Measurements from ENCODE around the gene HSPA1L.
"Not testable (repeated sequence)": the region's sequence is repeated elsewhere in the genome, so short reads cannot be mapped to it uniquely, and the experiment has no call there.

Gene HSPA1L

GRCh38 chr6:31813465-31813849 lies 1.6 kb downstream of the HSPA1L start:
- DNase-seq, result no peak

- DNase-seq, result no peak
Observed at GRCh38 chr6:31811645-31812044, 3.4 kb downstream of the HSPA1L start.

GRCh38 chr6:31808599-31808998 lies 6.5 kb downstream of the HSPA1L start:
- not testable (repeated sequence) for DNase-seq

GRCh38 chr6:31806470-31807272 lies 8.4 kb downstream of the HSPA1L start, which contains the start of gene LSM2:
TSS of gene LSM2 (minus strand) at chr6:31806966. CDS start at chr6:31806757, 209 bp downstream.
- peak; percentile 95 for DNase-seq

GRCh38 chr6:31805939-31806469 lies 9.1 kb downstream of the HSPA1L start:
- no peak for DNase-seq

GRCh38 chr6:31801031-31801927 lies 13.8 kb downstream of the HSPA1L start:
- not testable (repeated sequence) for DNase-seq

- peak; percentile 47 for DNase-seq
Observed at GRCh38 chr6:31799781-31800180, 15.3 kb downstream of the HSPA1L start.

- DNase-seq, result no peak
Observed at GRCh38 chr6:31797588-31797987, 17.5 kb downstream of the HSPA1L start.

GRCh38 chr6:31796993-31797385 lies 18.1 kb downstream of the HSPA1L start:
- DNase-seq, result no peak

- peak; percentile 88 for DNase-seq
Observed at GRCh38 chr6:31795616-31796298, 19.3 kb downstream of the HSPA1L start, which contains the start of gene VARS1. TSS of gene VARS1 (minus strand) at chr6:31795752. CDS start at chr6:31795217, 535 bp downstream.

- DNase-seq, result no peak
Observed at GRCh38 chr6:31794866-31795615, 20.0 kb downstream of the HSPA1L start.

- peak; percentile 33 for DNase-seq
Observed at GRCh38 chr6:31794294-31794865, 20.7 kb downstream of the HSPA1L start.

GRCh38 chr6:31793927-31794245 lies 21.2 kb downstream of the HSPA1L start:
- not testable (repeated sequence) for DNase-seq

GRCh38 chr6:31792761-31793171 lies 22.3 kb downstream of the HSPA1L start:
- no peak for DNase-seq

- no peak for DNase-seq
Observed at GRCh38 chr6:31792090-31792374, 23.1 kb downstream of the HSPA1L start.

GRCh38 chr6:31791324-31792089 lies 23.6 kb downstream of the HSPA1L start:
- DNase-seq, result peak; percentile 60

- no peak for DNase-seq
Observed at GRCh38 chr6:31785475-31785874, 29.6 kb downstream of the HSPA1L start.

- DNase-seq, result no peak
Observed at GRCh38 chr6:31784098-31784925, 30.8 kb downstream of the HSPA1L start.

- DNase-seq, result no peak
Observed at GRCh38 chr6:31782126-31782855, 32.8 kb downstream of the HSPA1L start.

All from fibroblast of skin of back (primary cell).